Uterus (tissue), 4 donors: ENCODE results near the gene MINDY4. TPM values are rescaled to one million over a fixed set of nuclear protein-coding genes. Genes with fewer than 3 reads are reported as not detected.

Experiments
- DNase-seq, 2 donors: peaks; one replicate each; pipeline ENCODE4 v3.0.0-alpha.2; 2019 to 2020
- H3K27ac ChIP-seq, 2 donors: fragments of 200-600 bp; sonication (generic); 1 replicate in 1 of 2; 2 replicates in 1 of 2; pipeline ENCODE4 v1.5.1; 2016 to 2018
- H3K27me3 ChIP-seq, 2 donors: fragments of 200-600 bp; sonication (generic); one replicate each; pipeline ENCODE4 v1.5.1; 2018 to 2019; ENCODE audit warnings: control low read depth in 1 of 2
- H3K36me3 ChIP-seq, 2 donors: fragments of 200-600 bp; sonication (generic); one replicate each; pipeline ENCODE4 v1.5.1; 2019; ENCODE audit warnings: control low read depth in 1 of 2
- H3K4me1 ChIP-seq, 2 donors: fragments of 200-600 bp; sonication (generic); one replicate each; pipeline ENCODE4 v1.5.1; 2018 to 2019; ENCODE audit warnings: control low read depth in 1 of 2
- H3K4me3 ChIP-seq, 2 donors: fragments of 200-600 bp; sonication (generic); 1 replicate in 1 of 2; 2 replicates in 1 of 2; pipeline ENCODE4 v1.5.1; 2018 to 2019; ENCODE audit warnings: mild to moderate bottlenecking in 1 of 2
- H3K9me3 ChIP-seq, 2 donors: fragments of 200-600 bp; sonication (generic); one replicate each; pipeline ENCODE4 v1.5.1; 2019; ENCODE audit warnings: control low read depth in 1 of 2
- POLR2A ChIP-seq, 2 donors: fragments of 450-650 bp; IDR thresholded peaks; one replicate each; pipeline ENCODE4 v1.6.1; 2016; ENCODE audit warnings: antibody characterized with exemption in 2 of 2, mild to moderate bottlenecking in 1 of 2, moderate library complexity in 1 of 2
- intact Hi-C: fragments of 100-400 bp; cut with DNase I; formaldehyde crosslinking; loops from one replicate; pipeline ENCODE4 v1.15.1; 2023; ENCODE audit warnings: low total_unique reads
- total RNA-seq, 4 donors: library from RNA; depleted of rRNA in 3 of 4; stranded (reverse); fragments of >200 nt in 3 of 4; gene quantifications; one replicate each; pipeline versions ENCODE4 v1.1.0 to v1.2.4, GENCODE V29; 2014 to 2023
- TF ChIP-seq, protein P1 (sequence below), 4 experiments: fragments of 200-600 bp in 2 of 4; fragments of 450-650 bp in 2 of 4; sonication (generic) in 2 of 4; IDR thresholded peaks; one replicate each; pipeline ENCODE4 v1.5.1; 2016 to 2019; ENCODE audit warnings: antibody characterized with exemption in 4 of 4, mild to moderate bottlenecking in 2 of 4, moderate library complexity in 1 of 4
- donor health status: DM: yes; HTN: yes; CAD: no.

Gene MINDY4
- total RNA-seq, 4 donors from 2014 or later, result 14.7 to 23.8 (median 16.9) TPM

DNA sequence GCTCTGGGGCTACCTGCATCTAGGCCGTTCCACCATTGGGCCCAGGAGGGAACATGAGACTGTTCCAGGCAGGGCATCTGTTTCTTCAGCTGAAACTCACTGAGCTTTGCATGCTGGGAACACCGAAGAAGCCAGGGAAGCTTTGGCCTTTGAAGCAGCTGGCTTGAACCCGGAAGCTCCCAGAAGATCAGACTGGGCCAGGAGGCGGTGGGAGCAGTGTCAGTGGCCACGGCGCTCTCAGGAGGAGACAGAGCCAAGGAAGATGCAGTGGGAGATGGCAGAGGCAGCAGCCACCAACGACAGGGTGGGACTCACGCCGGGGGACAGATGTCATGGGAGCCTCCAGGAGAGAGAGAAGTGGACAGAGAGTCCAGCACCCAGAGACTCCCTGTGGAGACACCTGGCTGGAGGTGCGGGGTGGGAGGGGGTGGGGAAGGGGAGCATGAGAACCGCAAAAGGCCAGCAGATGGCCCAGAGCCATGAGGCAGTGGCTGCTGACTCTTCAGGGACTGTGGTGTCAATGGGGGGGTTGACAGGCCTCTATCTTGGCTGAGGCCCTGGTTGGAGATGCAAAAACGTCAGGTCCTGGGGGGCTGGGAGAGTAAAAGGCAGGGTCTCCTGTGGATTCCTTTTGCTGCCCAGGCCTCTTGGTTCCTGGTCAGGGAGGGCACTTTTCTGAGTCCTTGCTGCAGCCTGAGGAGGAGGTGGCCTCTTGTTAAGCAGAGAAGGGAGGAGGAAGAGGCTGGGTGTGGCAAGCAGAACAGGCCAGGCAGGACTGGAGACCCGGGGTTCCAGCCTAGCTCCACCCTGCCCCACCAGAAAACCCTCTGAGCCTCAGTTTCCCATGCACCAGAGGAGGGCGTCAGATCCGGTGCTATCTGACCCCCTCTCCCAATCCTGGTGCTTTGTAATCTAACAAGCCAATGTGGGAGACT, 134.1 kb downstream of the MINDY4 start:
- no peak for TF ChIP-seq POLR2A (IDR thresholded peaks at IDR 0.05)
- TF ChIP-seq, protein P1, sequence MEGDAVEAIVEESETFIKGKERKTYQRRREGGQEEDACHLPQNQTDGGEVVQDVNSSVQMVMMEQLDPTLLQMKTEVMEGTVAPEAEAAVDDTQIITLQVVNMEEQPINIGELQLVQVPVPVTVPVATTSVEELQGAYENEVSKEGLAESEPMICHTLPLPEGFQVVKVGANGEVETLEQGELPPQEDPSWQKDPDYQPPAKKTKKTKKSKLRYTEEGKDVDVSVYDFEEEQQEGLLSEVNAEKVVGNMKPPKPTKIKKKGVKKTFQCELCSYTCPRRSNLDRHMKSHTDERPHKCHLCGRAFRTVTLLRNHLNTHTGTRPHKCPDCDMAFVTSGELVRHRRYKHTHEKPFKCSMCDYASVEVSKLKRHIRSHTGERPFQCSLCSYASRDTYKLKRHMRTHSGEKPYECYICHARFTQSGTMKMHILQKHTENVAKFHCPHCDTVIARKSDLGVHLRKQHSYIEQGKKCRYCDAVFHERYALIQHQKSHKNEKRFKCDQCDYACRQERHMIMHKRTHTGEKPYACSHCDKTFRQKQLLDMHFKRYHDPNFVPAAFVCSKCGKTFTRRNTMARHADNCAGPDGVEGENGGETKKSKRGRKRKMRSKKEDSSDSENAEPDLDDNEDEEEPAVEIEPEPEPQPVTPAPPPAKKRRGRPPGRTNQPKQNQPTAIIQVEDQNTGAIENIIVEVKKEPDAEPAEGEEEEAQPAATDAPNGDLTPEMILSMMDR (IDR thresholded peaks at IDR 0.05), result no peak
- Histone ChIP-seq H3K9me3 (no peaks in the 10 kb centered on the region), H3K4me1 (no peaks in the 10 kb centered on the region), H3K4me3 (no peak overlapping the region), H3K27ac (peak overlapping the region in 1 of 2 donors; percentile 24), H3K27me3 (no peaks in the 10 kb centered on the region), H3K36me3 (no peaks in the 10 kb centered on the region)
- intact Hi-C loops, result no loop called here
- DNase-seq, result no peak

DNA sequence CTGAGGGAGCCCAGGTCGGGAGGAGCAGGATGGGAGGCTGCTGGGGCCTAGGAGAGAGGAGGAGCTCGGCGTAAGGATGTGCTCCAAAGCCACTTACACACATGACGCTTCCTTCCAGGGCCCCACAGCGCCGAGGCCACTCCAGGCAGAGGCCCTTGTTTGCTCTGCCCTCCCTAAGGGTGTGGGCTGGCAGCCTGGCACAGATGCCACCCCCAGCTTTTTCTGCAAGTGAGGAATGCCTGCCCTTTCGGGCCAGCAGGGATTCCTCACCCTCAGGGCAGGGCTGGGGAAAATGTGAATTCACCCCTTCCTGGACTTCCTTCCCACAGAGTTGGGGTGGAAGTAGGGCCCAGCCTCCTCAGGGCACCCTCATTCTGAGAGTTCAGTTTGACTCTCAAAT, 134.8 kb downstream of the MINDY4 start:
- H3K36me3 ChIP-seq, result no peaks in the 10 kb centered on the region
- no peaks in the 10 kb centered on the region for H3K27me3 ChIP-seq
- no peak overlapping the region for H3K4me3 ChIP-seq
- TF ChIP-seq, protein P1 (IDR thresholded peaks at IDR 0.05), result no peak
- TF ChIP-seq POLR2A (IDR thresholded peaks at IDR 0.05), result no peak
- H3K4me1 ChIP-seq, result peaks cover 0 to 2% of the 10 kb centered on the region in 2 donors
- no peak for DNase-seq
- no peaks in the 10 kb centered on the region for H3K9me3 ChIP-seq
- intact Hi-C loops, result no loop called here
- H3K27ac ChIP-seq, result peak overlapping the region; percentile 24 to 47

DNA sequence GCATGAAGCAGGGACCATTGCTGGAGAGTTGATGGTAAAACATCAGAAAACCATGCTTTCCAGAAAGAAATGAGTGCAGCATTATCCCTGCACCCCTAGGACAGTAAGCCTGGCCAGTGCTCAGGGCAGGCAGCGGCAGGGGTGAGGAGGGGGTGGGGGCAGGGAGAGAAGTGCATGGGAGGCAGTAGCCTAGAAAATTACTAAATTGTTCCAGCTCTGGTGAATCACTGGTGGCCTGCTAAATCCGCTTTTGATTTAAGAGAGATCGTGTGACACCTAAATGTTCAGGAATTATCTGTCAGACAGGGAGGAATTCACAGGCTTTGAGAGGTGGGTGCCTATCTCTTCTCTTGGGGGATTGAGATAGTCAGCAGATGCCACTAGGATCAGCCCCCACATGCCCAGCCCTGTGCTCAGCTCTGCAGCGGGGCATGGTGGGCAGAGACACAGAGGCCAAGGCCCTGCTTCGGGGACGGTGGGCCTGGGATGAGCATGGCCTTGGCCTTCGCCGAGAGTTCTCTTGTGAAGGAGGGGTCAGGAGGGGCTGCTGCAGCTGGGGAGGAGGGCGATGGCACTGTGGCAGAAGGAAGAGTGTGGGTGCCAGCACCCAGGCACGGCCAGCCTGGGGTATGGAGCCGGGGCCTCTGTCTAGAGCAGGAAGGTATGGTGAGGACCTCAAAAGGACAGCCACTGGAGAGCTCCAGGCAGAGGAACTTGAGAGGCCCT, 135.5 kb downstream of the MINDY4 start:
- no peak for TF ChIP-seq POLR2A (IDR thresholded peaks at IDR 0.05)
- TF ChIP-seq, protein P1 (IDR thresholded peaks at IDR 0.05), result no peak
- Histone ChIP-seq H3K27ac (peak overlapping the region; percentile 47 to 50), H3K4me3 (no peak overlapping the region), H3K9me3 (no peaks in the 10 kb centered on the region), H3K4me1 (peaks cover 0 to 6% of the 10 kb centered on the region in 2 donors), H3K36me3 (no peaks in the 10 kb centered on the region), H3K27me3 (no peaks in the 10 kb centered on the region)
- intact Hi-C loops, result no loop called here
- DNase-seq, result no peak

DNA sequence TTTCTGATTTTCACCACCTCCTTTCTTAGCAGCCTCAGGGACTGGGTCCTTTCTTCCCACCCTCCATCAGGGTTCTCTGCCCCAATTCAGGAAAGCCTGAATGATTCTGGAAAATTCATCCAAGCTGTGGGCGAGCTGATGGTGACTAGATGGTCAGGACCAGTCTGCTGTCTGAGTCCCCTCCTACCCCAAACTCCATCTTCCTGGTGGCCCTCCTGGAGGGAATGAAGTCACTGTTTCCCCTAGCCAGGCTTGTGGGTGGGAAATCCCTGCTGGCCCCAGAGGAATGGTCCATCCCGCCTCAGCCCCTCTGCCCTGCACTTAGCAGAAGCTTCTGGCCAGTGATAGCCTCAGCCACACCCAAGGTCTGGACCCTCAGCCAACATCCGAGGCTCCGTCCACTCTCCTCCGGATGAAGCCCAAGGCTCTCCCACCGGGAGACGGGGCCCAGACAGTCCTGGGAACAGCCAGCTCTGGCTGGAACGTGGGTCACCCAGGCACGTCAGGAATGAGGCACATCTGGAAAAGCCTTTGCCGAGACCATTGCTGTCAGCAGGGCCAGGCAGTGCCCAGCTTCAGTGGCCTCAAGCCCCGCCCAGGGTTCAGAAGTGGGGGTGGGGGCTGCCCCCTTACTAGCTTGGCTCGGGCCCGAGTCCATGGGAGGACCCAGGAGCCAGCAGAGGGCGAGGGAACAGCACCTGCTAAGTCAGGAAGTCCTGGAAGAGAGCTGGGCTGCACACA, 136.5 kb downstream of the MINDY4 start:
- H3K36me3 ChIP-seq, result no peaks in the 10 kb centered on the region
- peaks cover 0 to 6% of the 10 kb centered on the region in 2 donors for H3K4me1 ChIP-seq
- TF ChIP-seq, protein P1 (IDR thresholded peaks at IDR 0.05), result no peak
- no peak for TF ChIP-seq POLR2A (IDR thresholded peaks at IDR 0.05)
- no peaks in the 10 kb centered on the region for H3K9me3 ChIP-seq
- intact Hi-C loops, result no loop called here
- H3K27me3 ChIP-seq, result no peaks in the 10 kb centered on the region
- H3K4me3 ChIP-seq, result no peak overlapping the region
- DNase-seq, result no peak
- H3K27ac ChIP-seq, result peak overlapping the region in 1 of 2 donors; percentile 35
